Mononuclear cell (primary cell): Measurements from ENCODE around the gene USP32. TPM values are rescaled to one million over a fixed set of nuclear protein-coding genes. Genes with fewer than 3 reads are reported as not detected.
"Not testable (repeated sequence)": the region's sequence is repeated elsewhere in the genome, so short reads cannot be mapped to it uniquely, and the experiment has no call there.

Source experiments
- H3K27me3 ChIP-seq: 2 replicates; pipeline ENCODE4 v1.6.0; 2011; ENCODE audit warnings: low read length, control low read depth; ENCODE audit not compliant: insufficient read depth
- H3K4me1 ChIP-seq: 2 replicates; pipeline ENCODE4 v1.5.1; 2011; ENCODE audit warnings: mild to moderate bottlenecking, low read length, control low read depth; ENCODE audit not compliant: insufficient read depth
- H3K4me3 ChIP-seq: 2 replicates; pipeline ENCODE4 v1.5.1; 2011; ENCODE audit warnings: mild to moderate bottlenecking, low read length, moderate library complexity
- H3K9me3 ChIP-seq: 2 replicates; pipeline ENCODE4 v1.5.1; 2011; ENCODE audit warnings: low read depth, mild to moderate bottlenecking, control low read depth, low read length
- total RNA-seq: library from RNA; depleted of rRNA; stranded (reverse); fragments of >200 nt; gene quantifications from one replicate; pipeline ENCODE4 v1.2.3, GENCODE V29; 2012

The USP32 gene
- total RNA-seq, 1 donor = 35.8 TPM

DNA sequence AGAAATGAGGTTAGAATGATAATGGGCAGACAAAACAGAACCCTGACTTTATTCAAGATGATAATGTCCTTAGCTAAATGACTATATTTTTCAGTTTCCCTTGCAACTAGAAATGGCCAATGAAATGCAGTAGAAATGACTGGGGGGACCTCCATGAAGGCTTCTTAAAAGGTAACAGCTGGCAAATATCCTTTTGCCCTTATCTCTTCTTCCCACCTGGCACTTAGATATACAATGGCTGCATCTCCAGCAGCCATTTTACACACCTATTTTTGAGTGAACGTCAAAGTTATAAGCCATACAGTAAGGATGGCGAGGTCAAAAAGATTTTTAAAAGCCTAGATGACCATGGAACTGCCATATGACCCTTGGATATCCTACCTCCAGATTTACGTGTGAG is 39.9 kb downstream of the USP32 start:
- H3K9me3 ChIP-seq = no peaks in the 10 kb centered on the region
- H3K4me1 ChIP-seq = peaks cover 25% of the 10 kb centered on the region
- H3K27me3 ChIP-seq = no peaks in the 10 kb centered on the region
- H3K4me3 ChIP-seq = no peak overlapping the region

- Histone ChIP-seq H3K4me3 (no peak overlapping the region), H3K9me3 (no peaks in the 10 kb centered on the region), H3K27me3 (no peaks in the 10 kb centered on the region), H3K4me1 (peaks cover 18% of the 10 kb centered on the region)
Measured at GRCh38 chr17:60351012-60351695, 40.8 kb downstream of the USP32 start.

GRCh38 chr17:60348616-60349015 is 43.3 kb downstream of the USP32 start:
- Histone ChIP-seq H3K4me1 (no peaks in the 10 kb centered on the region), H3K4me3 (no peak overlapping the region), H3K9me3 (no peaks in the 10 kb centered on the region), H3K27me3 (no peaks in the 10 kb centered on the region)

- no peaks in the 10 kb centered on the region for H3K4me1 ChIP-seq
- no peak overlapping the region for H3K4me3 ChIP-seq
- no peaks in the 10 kb centered on the region for H3K9me3 ChIP-seq
- no peaks in the 10 kb centered on the region for H3K27me3 ChIP-seq
Measured at GRCh38 chr17:60345233-60345632, 46.7 kb downstream of the USP32 start.

- H3K4me1 ChIP-seq = not testable (repeated sequence)
Measured at GRCh38 chr17:60342492-60342891, 49.4 kb downstream of the USP32 start.

GRCh38 chr17:60335289-60335688 is 56.6 kb downstream of the USP32 start:
- Histone ChIP-seq H3K4me3 (no peak overlapping the region), H3K4me1 (no peaks in the 10 kb centered on the region), H3K9me3 (no peaks in the 10 kb centered on the region), H3K27me3 (no peaks in the 10 kb centered on the region)

More at GRCh38 chr17:60342492-60342891, 49.4 kb downstream of the USP32 start:
- not testable (repeated sequence) for H3K4me3 ChIP-seq, H3K9me3 ChIP-seq, H3K27me3 ChIP-seq

GRCh38 chr17:60333628-60334031 is 58.3 kb downstream of the USP32 start:
- no peaks in the 10 kb centered on the region for H3K9me3 ChIP-seq
- no peaks in the 10 kb centered on the region for H3K4me1 ChIP-seq
- H3K27me3 ChIP-seq = no peaks in the 10 kb centered on the region
- H3K4me3 ChIP-seq = no peak overlapping the region

GRCh38 chr17:60333072-60333471 is 58.9 kb downstream of the USP32 start:
- not testable (repeated sequence) for H3K4me3 ChIP-seq, H3K4me1 ChIP-seq, H3K9me3 ChIP-seq, H3K27me3 ChIP-seq

GRCh38 chr17:60332574-60332973 is 59.4 kb downstream of the USP32 start:
- Histone ChIP-seq H3K9me3 (no peaks in the 10 kb centered on the region), H3K4me3 (no peak overlapping the region), H3K27me3 (no peaks in the 10 kb centered on the region), H3K4me1 (no peaks in the 10 kb centered on the region)

DNA sequence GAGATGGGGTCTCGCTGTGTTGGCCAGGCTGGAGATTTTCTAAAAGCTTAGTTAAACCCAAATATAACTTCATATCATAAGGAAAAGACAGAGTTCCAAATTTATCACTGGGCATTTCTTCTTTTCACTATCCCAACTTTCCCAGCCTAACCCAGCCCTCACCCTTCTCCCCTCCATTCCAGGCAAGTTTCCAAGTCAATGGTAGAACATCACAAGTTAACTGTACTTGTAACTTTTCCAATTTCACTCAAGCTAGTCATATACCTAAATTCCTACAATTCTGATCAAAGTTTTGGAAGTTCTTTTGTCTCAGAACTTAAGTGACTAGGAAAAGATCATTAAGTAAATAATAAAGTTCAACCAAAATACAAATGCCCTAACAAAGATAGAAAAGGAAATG is 61.2 kb downstream of the USP32 start:
- Histone ChIP-seq H3K27me3 (no peaks in the 10 kb centered on the region), H3K4me3 (no peak overlapping the region), H3K9me3 (no peaks in the 10 kb centered on the region), H3K4me1 (no peaks in the 10 kb centered on the region)

DNA sequence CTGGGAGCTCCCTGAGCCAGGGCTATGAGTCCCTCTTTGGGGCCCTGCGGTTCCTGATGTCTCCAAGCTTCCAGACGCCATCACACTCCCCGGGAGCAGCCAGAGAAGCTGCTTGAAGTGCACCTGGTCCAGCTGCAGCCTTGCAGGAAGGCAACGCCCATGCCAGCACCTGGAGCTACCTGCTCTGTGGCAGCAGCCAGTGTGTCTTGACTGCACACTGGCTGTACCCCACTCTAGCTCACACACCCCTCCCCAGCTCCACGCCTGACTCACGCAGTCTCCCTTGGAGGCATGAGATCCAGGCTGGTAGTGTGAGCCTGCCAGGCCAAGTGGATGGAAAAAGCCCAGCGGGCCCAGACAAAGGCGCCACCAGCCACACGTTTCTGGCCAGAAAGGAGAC is 63.3 kb downstream of the USP32 start:
- no peak overlapping the region for H3K4me3 ChIP-seq
- H3K4me1 ChIP-seq = peaks cover 6% of the 10 kb centered on the region
- H3K27me3 ChIP-seq = no peaks in the 10 kb centered on the region
- no peaks in the 10 kb centered on the region for H3K9me3 ChIP-seq

DNA sequence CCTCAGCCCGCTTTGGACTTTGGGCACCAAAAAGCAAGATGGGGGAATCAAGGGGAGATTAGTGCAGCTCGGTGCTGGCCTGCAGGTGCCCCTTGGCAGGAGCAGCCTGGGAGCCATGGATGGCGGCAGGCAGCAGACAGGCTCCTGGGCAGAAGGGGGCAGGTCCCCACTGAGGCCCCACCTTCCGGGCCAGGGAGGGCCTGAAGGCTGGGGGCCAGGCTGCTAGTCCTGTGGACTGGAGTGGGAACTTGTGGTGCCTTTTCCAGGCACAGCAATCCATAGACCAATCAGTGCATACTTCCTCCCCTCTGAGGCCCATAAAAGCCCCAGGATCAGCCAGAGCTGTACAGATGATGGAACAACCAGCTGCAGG is 64.0 kb downstream of the USP32 start:
- H3K4me3 ChIP-seq = no peak overlapping the region
- H3K4me1 ChIP-seq = peaks cover 6% of the 10 kb centered on the region
- H3K9me3 ChIP-seq = no peaks in the 10 kb centered on the region
- no peaks in the 10 kb centered on the region for H3K27me3 ChIP-seq

DNA sequence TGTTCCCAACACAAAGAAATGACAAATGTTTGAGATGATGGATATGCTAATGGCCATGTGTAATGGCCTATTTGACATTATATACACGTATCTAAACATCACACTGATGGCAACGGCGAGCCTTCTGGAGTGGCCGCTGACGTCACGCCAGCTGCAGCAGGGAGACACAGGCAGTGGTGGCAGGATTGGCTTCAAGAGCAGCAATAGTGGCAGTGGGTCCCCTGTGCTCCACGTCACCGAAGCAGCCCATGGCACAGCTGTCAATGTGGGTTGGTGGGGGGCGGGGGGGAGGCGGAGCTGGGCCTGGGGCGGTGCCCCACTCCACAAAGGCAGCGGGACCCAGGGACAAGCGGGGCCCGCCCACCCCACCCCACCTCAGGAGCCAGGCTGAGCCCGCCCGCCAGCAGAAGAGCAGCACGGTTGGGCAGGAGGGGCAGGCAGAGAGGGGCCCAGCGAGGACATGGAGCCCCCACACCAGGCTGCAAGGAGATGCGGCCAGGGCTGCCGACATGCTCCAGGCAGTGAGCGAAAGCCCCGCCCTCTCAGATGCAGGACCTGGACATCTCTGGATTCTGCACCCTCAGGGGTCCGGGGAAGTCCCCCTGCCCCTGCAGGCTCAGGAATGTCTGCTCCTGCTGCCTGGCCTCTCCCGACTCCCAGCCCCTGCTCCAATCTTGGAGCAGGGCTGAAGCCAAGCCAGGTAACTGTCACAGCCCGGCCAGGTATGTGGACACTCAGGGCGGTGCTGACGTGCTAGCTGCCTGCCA is 64.6 kb downstream of the USP32 start:
- no peaks in the 10 kb centered on the region for H3K9me3 ChIP-seq
- no peak overlapping the region for H3K4me3 ChIP-seq
- H3K4me1 ChIP-seq = peaks cover 6% of the 10 kb centered on the region
- no peaks in the 10 kb centered on the region for H3K27me3 ChIP-seq

DNA sequence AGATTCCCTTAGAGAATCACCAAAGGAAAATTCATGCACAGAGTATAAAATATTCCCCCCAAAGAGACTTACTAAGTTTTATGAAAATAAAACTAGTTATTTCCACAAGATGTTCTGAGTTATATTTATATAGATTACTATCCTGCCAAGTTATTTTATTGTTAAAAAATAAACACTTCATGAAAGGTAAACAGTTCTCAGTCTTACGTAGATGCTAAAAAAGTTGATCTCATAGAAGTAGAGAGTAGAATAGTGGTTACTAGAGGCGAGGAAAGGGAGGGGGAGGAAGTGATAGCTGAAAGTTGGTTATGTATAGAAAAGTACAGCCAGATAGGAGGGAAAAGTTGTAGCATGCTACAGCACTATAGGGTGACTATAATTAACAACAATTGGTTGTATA is 65.2 kb downstream of the USP32 start:
- Histone ChIP-seq H3K4me1 (peaks cover 6% of the 10 kb centered on the region), H3K9me3 (no peaks in the 10 kb centered on the region), H3K4me3 (no peak overlapping the region), H3K27me3 (no peaks in the 10 kb centered on the region)

DNA sequence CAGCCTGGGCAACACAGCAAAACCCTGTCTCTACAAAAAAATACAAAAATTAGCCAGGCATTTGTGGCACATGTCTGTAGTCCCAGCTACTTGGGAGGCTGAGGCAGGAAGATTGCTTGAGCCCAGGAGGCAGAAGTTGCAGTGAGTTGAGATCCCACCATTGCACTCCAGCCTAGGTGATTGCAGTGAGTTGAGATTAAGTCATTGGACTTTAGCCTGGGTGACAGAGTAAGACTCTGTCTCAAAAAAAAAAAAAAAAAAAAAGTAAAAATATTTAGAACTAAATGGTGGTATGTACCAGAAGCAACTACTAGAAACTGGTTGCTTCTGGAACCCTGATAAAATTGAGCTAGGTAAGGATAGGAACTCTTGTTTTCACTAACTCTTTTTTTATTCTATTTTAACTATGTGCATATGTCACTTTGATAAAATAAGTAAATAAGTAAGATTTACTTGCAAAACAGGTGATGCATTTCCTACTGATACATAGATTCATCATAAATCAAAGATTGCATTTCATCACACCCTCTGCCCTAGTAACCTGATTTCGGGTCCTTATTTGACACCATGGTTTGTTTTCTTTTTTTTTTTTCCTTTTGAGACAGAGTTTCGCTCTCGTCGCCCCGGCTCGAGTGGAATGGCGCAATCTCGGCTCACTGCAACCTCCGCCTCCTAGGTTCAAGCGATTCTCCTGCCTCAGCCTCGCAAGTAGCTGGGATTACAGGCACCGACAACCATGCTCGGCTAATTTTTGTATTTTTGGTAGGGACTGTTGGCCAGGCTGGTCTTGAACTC is 66.0 kb downstream of the USP32 start:
- Histone ChIP-seq H3K4me1 (peaks cover 6% of the 10 kb centered on the region), H3K27me3 (no peaks in the 10 kb centered on the region), H3K9me3 (no peaks in the 10 kb centered on the region), H3K4me3 (no peak overlapping the region)
